Activated T-helper 1 cell treated with anti-CD3 and anti-CD28 coated beads, Interleukin-2, amount 50 U/mL, for 16 hours (primary cell): ENCODE results near the gene CYSTM1.
"Not testable (repeated sequence)": the region's sequence is repeated elsewhere in the genome, so short reads cannot be mapped to it uniquely, and the experiment has no call there.

Source experiments
- DNase-seq, 2 donors: peaks; one replicate each; pipeline ENCODE4 v3.0.0-alpha.2; 2020; ENCODE audit warnings: low read depth in 1 of 2, low spot score in 1 of 2

Gene CYSTM1

DNA sequence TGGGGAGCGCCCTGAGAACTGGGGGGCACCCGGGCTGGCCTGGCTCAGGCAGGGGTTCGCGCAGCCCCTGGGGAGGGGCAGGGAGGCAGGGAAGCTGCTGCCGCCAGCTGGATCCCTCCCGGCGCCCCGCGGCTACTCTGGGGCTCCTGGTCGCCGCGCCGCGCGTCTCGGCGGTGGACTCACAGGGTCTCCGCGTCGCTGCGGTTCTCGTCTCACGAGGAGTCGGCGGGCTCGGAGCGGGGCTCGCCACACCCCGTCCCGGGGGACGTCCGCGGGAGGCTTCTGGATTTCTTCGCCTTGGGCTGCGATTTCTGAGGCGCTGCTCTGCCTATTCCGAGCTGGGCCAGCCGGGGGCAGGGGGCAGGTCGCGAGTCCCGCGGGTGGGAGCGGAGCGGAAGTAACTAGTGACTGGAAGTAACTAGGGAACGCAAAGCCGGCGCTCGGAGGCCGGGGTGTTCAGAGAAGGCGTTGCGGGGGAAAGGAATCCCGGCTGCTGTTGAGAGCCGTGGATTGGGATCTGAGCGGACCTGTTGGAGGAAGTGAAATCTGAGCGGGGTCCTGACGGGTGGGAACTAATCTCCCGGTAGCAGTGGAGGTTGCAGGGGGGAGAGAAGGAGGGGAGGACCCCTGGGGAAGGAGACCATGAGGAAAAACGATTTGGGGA lies 511 bp downstream of the CYSTM1 start:
- DNase-seq, result peak; percentile 21 to 42

DNA sequence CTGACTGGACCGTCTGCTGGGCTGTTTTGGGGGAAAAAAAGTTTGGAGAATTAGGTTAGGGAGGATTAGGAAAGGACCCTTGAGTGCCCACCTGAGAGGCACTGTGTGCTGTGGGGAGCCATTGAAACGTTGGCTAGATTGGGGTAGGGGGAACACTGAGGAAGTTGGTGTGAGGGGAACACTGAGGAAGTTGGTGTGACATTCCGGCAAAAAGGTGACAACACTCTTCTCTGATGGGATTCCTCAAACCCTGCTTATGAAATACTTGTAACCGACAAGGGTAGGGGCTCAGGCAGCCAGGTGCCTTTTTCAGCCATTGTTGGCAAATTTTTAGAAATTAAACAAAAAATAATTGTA lies 1.0 kb downstream of the CYSTM1 start:
- DNase-seq, result no peak

DNA sequence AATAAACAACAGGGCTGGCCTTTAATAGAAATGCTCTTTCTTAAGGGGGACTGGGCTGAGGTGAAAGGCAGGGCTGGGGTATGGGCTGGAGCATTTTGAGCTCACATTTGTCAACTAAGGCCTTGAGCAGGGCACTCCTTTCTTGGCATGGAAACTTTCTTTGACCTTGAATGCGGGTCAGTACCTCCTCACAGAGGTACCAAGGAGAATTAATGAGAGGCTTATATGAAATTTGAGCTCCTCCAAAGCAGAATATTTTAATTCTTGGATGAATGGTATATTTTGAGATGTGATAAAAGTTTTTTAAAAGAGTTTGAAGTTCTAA lies 3.1 kb downstream of the CYSTM1 start:
- no peak for DNase-seq

DNA sequence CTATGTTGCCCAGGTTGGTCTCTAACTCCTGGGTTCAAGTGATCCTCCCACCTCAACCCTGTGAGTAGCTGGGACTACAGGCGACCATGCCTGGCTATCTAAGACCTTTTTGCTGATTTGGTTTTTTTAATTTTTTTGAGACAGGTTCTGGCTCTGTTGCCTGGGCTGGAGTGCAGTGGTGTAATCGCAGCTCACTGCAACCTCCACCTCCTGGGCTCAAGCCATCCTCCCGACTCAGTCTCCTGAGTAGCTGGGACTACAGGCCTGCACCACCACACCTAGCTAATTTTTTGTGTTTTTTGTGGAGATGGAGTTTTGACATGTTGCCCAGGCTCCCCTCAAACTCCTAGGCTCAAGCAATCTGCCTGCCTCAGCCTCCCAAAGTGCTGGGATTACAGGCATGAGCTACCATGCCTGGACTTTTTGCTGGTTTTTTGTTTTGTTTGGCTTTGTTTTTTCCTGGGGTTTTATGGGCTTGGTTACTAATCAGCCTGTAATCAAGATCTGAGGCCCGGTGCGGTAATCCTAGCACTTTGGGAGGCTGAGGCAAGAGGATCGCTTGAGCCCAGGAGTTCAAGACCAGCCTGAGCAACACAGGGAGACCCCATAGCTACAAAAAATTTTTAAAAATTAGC lies 3.6 kb downstream of the CYSTM1 start:
- no peak for DNase-seq

DNA sequence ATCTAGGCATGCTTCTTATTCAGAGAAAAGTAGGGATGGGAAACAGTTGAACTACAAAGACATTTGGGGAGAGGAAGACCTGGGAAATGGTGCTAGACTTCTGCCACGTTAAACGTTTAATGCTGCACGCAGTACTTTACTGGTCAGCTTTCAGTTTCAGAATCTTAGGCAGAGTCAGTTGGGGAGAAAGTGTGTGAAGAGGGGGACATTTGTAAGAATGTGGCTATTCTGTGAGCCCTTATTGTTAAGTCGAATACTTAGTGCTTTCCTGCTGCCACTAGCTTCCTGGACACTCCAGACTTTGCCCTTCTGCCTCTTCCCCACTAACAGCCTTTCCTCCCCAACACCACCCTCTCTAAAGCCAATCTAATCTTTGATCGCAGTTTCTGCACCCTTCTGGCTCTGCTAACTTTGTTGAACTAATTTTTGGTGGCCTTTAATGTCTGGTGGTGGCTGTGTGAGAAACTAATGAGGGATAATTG lies 6.1 kb downstream of the CYSTM1 start:
- no peak for DNase-seq

DNA sequence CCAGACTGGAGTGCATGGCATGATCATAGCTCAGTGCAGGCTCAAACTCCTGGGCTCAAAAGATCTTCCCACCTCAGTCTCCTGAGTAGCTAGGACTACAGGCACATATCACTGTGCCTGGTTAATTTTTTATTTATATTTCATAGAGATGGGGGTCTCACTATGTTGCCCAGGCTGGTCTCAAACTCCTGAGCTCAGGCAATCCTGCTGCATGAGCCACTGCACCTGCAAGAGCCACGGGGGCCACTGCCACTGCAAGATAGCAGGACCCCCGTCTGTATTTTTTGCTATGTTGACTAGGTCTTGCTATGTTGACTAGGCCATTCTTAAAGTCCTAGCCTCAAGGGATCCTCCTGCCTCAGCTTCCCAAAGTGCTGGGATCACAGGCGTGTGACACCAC lies 6.5 kb downstream of the CYSTM1 start:
- DNase-seq, result no peak

DNA sequence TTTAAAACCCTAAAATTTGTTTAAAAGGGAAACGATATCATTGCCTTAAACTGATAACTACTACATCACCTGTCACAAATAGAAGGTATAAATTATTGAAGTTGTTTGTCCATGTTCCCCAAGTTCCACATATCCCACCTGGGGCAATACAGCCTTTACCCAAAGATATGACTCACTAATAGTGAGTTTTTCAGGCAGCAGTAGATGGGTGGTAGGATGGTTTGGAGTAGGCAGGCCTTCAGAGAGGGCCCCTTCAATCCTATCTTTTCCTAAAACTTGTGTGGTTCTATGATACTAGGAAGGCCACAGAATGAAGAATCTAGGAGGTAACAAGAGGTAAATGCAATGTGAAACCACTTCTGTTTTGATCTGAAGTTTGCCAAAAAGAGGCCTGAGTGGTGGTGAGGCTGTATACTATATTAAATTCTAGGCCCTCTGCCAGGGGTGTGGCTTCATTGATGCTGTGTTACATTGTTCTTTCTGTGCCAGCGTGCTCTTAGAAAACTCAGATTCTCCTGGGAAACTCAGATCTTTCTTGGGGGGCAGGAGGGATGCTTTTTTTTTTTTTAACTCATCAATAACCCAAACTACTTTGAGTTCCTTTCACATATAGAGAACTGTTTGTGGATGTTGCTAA lies 7.2 kb downstream of the CYSTM1 start:
- DNase-seq, result no peak

DNA sequence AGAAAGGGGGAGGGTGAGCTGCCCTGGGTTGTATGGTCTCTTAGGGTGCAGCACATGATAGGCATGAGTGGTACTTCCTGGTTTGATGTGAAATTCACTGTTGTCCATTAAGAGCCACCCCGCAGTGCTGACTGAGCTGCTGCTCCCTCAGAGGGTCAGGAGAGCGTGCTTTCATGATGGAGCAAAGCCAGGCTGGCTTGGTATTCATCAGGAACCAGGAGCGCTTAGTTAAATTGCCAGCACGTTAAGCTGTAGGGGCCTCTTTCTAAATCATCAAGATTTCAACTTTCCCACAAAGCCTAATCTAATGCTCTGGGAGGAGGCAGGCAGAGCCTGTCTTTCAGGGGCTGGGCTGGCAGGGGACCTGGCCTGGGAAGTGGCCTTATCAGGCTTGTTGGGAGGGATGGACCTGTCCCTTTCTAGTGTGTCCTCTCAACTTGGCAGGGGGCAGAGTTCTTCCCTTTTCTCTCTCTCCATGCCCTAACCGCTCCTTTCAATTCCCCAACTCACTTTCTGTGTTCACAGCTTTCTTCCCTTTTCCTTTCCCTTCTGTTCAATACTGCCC lies 7.9 kb downstream of the CYSTM1 start:
- DNase-seq, result no peak

DNA sequence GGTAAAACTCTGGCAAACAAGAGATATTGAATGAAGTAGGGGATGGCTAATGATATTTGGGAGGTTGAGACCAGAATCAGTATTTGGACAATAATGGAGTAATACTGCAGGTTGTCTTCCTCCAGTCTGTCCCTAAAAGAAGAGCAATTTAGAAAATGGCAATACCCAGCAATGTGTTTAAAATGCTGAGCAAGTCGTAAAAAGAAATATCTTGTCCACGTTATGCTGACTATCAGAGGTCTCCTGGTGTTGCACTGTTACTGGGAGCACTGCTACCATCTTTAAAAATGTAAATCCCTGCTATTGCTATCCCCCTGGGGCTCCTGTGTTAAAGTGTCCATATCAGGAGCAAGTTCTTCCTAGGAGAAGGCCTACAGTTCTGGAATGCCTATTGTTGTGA lies 10.4 kb downstream of the CYSTM1 start:
- no peak for DNase-seq

DNA sequence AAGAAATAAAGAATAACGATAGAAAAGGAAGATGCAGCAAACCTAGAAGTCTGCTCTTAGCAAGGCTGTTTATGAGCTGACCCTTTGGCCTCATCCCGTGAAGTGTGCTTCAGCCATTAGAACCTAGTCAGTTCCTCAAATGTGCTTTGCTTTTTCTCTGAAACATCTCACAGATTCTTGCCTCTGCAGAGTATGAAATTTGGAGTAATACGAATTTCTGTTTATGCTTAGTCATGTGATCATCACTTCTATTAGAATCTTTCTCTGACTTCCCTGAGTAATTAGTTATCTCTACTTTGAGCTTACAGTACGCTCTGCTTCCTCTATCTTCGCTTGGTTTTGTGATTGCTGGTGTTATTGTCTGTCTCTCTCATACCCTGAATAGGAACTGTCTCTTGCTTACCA lies 11.3 kb downstream of the CYSTM1 start:
- DNase-seq, result no peak

DNA sequence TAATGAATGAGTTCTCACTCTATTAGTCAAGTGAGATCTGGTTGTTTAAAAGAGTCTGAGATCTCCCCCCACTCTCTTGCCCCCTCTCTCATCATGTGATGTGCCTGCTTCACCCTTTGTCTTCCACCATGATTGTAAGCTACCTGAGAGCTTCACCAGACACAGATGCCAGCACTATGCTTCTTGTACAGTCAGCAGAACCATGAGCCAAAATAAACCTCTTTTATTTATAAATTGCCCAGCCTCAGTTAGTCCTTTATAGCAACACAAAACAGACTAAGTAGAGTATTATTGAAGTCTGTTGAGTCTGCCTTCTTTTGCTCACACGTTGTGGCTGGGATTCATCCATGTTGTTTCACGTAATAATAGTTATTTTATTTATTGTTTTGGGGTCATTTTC lies 14.3 kb downstream of the CYSTM1 start:
- DNase-seq, result no peak

DNA sequence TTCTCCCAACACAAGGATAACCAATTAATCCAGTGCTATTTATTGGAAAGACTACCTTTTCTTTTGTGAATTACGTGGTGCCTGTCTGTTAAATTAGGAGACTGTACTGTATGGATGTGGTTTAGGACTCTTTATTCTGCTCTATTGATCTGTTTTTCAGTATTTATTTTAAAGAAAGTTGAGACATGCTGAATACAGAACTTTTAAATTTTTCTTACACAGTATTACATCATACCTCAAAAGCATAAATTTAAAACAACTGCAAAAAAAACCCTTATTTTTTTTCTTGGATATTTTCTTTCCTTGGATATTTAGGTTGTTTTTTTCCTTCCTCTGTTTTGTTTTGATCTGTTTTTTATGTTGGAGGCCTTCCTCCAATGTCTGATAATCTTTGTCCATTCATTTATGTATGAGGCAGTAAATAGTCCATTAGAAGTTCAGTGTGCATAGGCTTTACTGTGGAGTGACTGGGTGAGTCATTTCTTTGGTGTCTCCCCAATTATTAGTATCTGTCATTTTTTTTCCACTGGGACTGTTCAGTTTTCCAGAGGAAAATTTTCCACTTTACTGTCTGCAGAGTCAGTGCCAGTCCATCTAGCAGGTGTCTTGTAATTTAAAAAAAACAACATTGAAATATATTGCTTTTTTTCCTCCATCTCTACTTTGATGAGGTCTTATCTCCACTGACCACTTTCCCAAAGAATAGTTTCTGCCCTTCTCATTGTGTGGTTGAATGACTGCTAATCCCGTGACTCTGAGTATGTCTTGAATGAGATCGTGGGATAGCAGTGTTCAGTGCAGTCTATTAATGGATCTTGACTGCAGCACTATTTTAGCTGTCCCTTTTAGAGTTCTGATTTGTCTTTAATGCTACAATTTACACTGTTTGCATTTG lies 15.2 kb downstream of the CYSTM1 start:
- no peak for DNase-seq

DNA sequence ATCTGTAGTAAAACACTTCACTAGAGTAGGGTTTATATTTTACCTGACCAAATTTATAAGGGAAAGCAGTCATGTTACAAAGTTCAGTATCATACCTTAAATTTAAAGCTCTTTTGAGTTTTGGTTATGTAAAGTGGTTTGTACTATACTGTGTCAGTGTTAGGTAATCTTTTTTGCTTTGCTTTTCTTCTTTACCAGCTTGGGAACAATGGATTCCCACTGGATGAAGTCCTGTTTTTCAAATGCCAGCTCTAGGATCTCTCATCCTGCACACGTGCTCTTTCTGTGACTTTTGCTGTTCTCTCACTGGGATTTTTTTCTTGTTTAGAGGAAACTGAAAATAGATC lies 15.9 kb downstream of the CYSTM1 start:
- DNase-seq, result no peak

DNA sequence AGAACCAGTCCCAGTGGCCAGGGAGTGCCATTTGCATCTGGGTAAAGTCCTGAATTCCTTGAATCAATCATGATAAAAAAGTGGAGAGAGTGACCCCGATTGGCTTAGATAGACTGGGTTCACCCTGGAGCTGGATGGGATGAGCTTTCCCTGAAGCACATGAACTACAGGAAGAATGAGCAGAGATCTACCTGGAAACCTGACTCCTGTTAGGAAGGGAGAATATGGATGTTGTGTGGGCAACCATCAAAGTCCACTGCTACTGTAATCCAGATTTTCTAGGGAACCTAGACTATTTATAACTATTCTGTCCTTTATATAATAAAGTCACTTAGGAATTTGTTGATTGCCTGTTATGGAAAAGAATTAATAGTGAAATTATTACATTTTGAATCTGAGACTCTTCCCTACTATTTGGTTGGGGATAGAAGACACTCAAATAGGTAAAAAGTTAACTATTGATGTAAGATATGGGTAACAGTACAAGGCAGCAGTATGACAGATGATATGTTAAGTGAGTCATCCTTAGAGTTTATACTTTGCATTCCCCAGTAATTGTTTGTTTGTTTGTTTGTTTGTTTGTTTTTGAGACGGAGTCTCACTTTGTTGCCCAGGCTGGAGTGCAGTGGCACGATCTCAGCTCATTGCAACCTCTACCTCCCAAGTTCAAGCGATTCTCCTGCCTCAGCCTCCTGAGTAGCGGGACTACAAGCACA lies 17.9 kb downstream of the CYSTM1 start:
- DNase-seq, result no peak

DNA sequence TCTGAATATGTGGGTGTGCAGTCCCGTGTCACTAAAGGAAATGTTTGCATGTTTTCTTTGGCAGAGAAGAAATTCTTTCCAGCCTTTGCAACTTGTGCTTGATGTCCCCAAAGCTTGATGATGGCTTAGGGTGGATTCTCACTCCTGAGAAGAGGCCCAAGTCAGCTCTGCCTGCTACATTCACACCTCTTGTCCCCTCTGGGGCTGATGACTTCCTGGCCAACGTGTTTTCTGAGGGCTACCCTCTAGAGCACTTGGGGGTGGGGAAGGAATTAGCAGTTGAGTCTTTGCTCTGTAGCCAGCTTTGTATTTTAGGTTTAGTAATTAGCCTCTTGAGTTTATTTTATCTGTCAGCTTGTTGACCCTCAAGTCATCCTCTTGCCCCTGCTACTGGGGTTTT lies 19.7 kb downstream of the CYSTM1 start:
- DNase-seq, result no peak

DNA sequence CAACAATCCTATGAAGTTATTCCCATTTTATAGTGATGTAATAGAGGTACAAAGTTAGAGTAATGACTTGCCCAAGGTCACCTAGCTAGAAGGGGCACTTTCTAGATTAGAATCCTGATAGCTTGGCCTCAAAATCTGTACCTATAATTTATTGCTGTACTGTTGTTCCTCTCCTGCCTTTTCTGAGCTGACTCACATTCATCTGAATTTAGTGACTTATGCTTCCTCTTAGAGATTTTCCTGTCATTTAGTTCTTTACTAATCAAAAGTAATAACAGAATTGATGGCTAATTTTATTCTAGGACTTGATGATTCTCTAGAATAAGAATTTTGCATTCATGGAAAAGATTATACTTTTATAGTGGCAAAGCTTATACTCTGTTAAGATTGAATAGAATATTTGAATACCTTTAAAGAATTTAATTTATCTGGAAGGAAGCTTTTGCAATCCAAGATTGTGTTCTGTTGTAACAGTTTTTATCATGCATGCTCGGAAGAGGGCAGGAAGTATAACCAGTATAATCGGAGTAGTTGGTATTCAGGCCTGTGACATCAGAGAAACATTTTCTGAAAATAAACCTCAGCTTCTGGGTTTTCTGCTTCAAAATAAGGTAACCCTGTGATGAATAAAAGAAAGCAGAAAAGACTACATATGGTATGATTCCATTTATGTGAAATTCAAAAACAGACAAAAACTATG lies 21.3 kb downstream of the CYSTM1 start:
- no peak for DNase-seq

DNA sequence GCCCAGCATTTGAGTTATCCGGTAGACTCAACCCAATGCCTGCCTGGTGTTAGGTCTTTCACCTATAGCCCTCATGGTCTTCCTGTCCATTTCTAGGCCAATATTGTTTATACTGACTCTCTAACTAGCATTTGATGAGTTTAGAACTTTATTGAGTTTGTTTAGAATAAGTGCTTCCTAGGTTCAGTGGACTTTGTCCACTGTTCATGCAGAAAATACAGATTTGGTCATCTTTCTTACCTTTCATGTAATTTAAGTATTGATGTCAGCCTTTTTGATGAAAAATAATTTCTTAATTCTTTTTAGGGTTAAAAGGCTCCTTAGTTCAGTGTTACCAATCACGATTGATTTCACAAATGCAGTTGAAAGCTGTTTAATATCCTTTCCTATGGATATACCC lies 22.0 kb downstream of the CYSTM1 start:
- DNase-seq, result no peak

DNA sequence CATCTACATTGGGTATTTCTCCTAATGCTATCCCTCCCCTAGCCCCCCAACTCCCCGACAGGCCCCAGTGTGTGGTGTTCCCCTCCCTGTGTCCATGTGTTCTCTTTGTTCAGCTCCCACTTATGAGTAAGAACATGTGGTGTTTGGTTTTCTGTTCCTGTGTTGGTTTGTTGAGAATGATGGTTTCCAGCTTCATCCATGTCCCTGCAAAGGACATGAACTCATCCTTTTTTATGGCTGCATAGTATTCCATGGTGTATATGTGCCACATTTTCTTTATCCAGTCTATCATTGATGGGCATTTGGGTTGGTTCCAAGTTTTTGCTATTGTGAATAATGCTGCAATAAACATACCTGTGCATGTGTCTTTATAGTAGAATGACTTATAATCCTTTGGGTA lies 23.9 kb downstream of the CYSTM1 start:
- DNase-seq, result not testable (repeated sequence)

DNA sequence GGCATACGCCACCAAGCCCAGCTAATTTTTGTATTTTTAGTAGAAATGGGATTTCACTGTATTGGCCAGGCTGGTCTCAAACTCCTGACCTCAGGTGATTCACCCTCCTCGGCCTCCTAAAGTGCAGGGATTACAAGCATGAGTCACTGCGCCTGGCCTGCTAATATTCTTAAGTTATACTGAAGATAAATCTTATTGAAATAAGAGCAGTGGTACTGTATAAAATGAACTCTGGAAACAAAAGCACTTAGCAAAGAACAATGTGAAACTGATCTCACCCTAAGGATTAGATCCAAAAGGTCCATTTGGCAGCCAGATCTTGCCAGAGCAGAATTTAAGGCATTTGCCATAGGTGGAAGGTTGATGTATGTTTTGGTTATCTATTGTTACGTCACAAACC lies 27.1 kb downstream of the CYSTM1 start:
- no peak for DNase-seq

DNA sequence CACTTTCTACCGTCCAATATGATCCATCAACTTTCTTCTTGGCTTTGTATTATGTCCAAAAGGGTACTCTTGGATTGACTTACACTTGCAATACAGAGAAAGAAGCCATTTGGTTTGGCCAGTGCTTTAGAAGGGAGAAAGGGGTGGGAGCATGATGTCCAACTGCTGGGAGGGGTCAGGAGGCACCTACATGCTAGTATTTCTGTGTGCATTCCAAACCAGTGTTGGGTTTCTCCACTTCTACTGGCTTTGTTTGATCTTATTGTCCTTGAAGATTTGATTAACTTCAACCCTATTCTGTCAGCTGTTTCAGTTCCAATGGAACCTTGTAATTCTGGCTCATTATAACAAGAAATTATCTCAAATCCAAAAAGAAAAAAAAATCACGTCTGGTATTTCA lies 27.6 kb downstream of the CYSTM1 start:
- DNase-seq, result no peak
